K562 (cell line): ENCODE measurements around the gene RUNX1. TPM values are rescaled to one million over a fixed set of nuclear protein-coding genes. Genes with fewer than 3 reads are reported as not detected.

Experiments
- BCOR ChIP-seq: fragments of 450-650 bp; IDR thresholded peaks from 2 replicates; pipeline ENCODE4 v1.6.1; 2016
- FIP1L1 ChIP-seq: fragments of 200-400 bp; formaldehyde crosslinking; IDR thresholded peaks from 2 replicates; pipeline ENCODE4 v1.6.1; 2018; ENCODE audit warnings: mild to moderate bottlenecking, low read depth, low read length; ENCODE audit not compliant: poor library complexity, severe bottlenecking
- HLTF ChIP-seq: fragments of 450-650 bp; IDR thresholded peaks from 2 replicates; pipeline ENCODE4 v1.6.1; 2016
- MTA1 ChIP-seq: fragments of 450-650 bp; IDR thresholded peaks from 2 replicates; pipeline ENCODE4 v1.6.1; 2017; ENCODE audit warnings: borderline replicate concordance
- NFYB ChIP-seq: IDR thresholded peaks from 2 replicates; pipeline ENCODE4 v1.6.1; 2011; ENCODE audit warnings: mild to moderate bottlenecking, moderate library complexity; ENCODE audit not compliant: insufficient read length; ENCODE audit errors: extremely low read depth
- NR2C2 ChIP-seq, 2 experiments: fragments of 200-800 bp in 1 of 2; sonication (Bioruptor generic) in 1 of 2; sonication (generic) in 1 of 2; formaldehyde crosslinking in 1 of 2; IDR thresholded peaks; 2 replicates each; pipeline versions ENCODE4 v1.6.1 to v1.8.0; 2016 to 2022; ENCODE audit warnings: mild to moderate bottlenecking in 1 of 2, missing compliant biosample characterization in 1 of 2, missing genetic modification characterization in 1 of 2, missing genetic modification reagents in 1 of 2
- NR3C1 ChIP-seq: sonication (generic); formaldehyde crosslinking; IDR thresholded peaks from 2 replicates; pipeline ENCODE4 v1.8.1; 2022; ENCODE audit warnings: missing genetic modification reagents
- POLR2G ChIP-seq: fragments of 200-400 bp; formaldehyde crosslinking; IDR thresholded peaks from 2 replicates; pipeline ENCODE4 v1.6.1; 2017; ENCODE audit warnings: low read depth, mild to moderate bottlenecking, antibody characterized with exemption, low read length, moderate library complexity
- RBFOX2 ChIP-seq: fragments of 200-400 bp; formaldehyde crosslinking; IDR thresholded peaks from 2 replicates; pipeline ENCODE4 v1.6.1; 2017; ENCODE audit warnings: low read depth, mild to moderate bottlenecking, low read length, moderate library complexity
- RCOR1 ChIP-seq, 2 experiments: IDR thresholded peaks; 2 replicates each; pipeline ENCODE4 v1.6.1; 2012; ENCODE audit warnings: low read depth in 2 of 2, low read length in 2 of 2, borderline replicate concordance in 1 of 2, improper control_type of control experiment in 1 of 2
- SP2 ChIP-seq: IDR thresholded peaks from 2 replicates; pipeline ENCODE4 v1.6.1; 2011; ENCODE audit warnings: mild to moderate bottlenecking, low read depth, low read length, moderate library complexity; ENCODE audit not compliant: poor library complexity, severe bottlenecking; ENCODE audit errors: extremely low read depth
- ZBTB1 ChIP-seq: sonication (generic); formaldehyde crosslinking; IDR thresholded peaks from 2 replicates; pipeline ENCODE4 v1.8.1; 2023; ENCODE audit warnings: missing genetic modification reagents, low read depth, mild to moderate bottlenecking, borderline replicate concordance
- ZFPM2 ChIP-seq: fragments of 250-450 bp; sonication (Bioruptor Pico); IDR thresholded peaks from 2 replicates; pipeline ENCODE4 v1.5.1; 2022; ENCODE audit warnings: mild to moderate bottlenecking
- polyA plus RNA-seq, 8 experiments: library from polyadenylated mRNA; depleted of rRNA in 4 of 8; stranded (reverse) in 5 of 8; unstranded in 3 of 8; fragments of >200 nt; fragmentation: Nextera tagmentation in 2 of 8; fragmentation: Illumina TruSeq in 1 of 8; extraction: Ambion mirVana in 2 of 8; extraction: Trizol in 1 of 8; gene quantifications; 2 replicates each; pipeline versions ENCODE4 v1.2.1 to v1.2.3, GENCODE V29; 2011 to 2014; ENCODE audit warnings: inconsistent platforms in 1 of 8, missing spikeins in 1 of 8
- total RNA-seq, 7 experiments: library from RNA; depleted of rRNA in 6 of 7; stranded (reverse); fragments of >200 nt in 6 of 7; fragmentation: Illumina TruSeq in 2 of 7; extraction: Trizol in 2 of 7; gene quantifications; 2 replicates each; pipeline versions ENCODE4 v1.2.1 to v1.2.3, GENCODE V29; 2011 to 2021; ENCODE audit warnings: low replicate concordance in 1 of 7
- TF ChIP-seq, protein P1 (sequence below): fragments of 450-650 bp; IDR thresholded peaks from 2 replicates; pipeline ENCODE4 v1.6.1; 2016; ENCODE audit warnings: borderline replicate concordance
- TF ChIP-seq, protein P2 (sequence below): fragments of 250-450 bp; sonication (Bioruptor Pico); IDR thresholded peaks from 2 replicates; pipeline ENCODE4 v1.4.0; 2020
- TF ChIP-seq, protein P3 (sequence below): fragments of 250-450 bp; sonication (Bioruptor Pico); IDR thresholded peaks from 2 replicates; pipeline ENCODE4 v1.5.1; 2021; ENCODE audit warnings: mild to moderate bottlenecking
- TF ChIP-seq, protein P4 (sequence below): sonication (generic); formaldehyde crosslinking; IDR thresholded peaks from 2 replicates; pipeline ENCODE4 v1.8.1; 2023; ENCODE audit warnings: mild to moderate bottlenecking, missing genetic modification reagents, moderate library complexity
- TF ChIP-seq, protein P5 (sequence below): fragments of 450-650 bp; formaldehyde crosslinking; IDR thresholded peaks from 2 replicates; pipeline ENCODE4 v1.4.0; 2022; ENCODE audit warnings: mild to moderate bottlenecking, moderate library complexity
- TF ChIP-seq, protein P6 (sequence below): fragments of 250-450 bp; sonication (Bioruptor Pico); IDR thresholded peaks from 2 replicates; pipeline ENCODE4 v1.5.0; 2021

The RUNX1 gene
- total and polyA plus RNA-seq, 9 of the 15 experiments (the other 6 are each of a cell fraction or from before 2014, with no cell fraction given) = 2.2 to 68.6 (median 17.8) TPM

DNA sequence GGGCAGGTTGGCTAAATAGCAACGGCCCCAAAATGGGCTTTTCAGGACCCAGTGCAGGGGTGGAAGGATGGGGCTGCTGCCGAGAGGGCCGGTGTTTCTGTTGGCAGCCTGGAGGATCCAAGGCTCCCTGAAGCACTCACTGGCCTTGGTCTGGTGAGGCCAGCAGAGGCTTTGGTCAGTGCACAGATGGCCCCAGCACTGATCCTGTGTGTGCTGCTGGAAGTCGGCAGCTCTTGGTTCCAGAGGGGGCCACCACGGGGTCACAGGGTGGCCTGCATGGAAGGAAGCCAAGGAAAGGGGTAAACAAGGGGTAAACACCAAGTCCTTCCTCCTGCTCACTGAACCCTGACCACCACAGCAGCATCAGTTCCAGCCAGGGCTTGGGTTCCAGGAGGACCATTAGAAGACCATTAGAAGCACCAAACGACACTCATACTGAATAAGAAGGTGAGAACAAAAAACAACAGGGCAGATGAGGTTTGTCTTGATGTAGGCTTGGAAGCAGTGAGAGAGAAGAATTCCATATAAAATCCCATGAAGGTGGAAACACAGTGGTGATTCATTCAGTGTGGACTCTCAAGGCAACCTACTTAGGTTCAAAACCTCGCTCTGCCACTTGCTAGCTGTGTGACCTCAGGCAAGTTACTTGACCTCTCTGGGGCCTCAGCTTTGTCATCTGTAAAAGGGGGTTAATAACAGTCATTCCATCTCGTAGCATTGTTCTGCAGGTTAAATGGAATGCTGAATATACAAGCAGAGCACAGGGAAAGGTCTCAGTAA, 184.5 kb downstream of the RUNX1 start (continued):
- TF ChIP-seq, protein P1, sequence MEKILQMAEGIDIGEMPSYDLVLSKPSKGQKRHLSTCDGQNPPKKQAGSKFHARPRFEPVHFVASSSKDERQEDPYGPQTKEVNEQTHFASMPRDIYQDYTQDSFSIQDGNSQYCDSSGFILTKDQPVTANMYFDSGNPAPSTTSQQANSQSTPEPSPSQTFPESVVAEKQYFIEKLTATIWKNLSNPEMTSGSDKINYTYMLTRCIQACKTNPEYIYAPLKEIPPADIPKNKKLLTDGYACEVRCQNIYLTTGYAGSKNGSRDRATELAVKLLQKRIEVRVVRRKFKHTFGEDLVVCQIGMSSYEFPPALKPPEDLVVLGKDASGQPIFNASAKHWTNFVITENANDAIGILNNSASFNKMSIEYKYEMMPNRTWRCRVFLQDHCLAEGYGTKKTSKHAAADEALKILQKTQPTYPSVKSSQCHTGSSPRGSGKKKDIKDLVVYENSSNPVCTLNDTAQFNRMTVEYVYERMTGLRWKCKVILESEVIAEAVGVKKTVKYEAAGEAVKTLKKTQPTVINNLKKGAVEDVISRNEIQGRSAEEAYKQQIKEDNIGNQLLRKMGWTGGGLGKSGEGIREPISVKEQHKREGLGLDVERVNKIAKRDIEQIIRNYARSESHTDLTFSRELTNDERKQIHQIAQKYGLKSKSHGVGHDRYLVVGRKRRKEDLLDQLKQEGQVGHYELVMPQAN = no peak
- TF ChIP-seq, protein P2, sequence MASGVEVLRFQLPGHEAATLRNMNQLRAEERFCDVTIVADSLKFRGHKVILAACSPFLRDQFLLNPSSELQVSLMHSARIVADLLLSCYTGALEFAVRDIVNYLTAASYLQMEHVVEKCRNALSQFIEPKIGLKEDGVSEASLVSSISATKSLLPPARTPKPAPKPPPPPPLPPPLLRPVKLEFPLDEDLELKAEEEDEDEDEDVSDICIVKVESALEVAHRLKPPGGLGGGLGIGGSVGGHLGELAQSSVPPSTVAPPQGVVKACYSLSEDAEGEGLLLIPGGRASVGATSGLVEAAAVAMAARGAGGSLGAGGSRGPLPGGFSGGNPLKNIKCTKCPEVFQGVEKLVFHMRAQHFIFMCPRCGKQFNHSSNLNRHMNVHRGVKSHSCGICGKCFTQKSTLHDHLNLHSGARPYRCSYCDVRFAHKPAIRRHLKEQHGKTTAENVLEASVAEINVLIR (CRISPR knock-in tag) = no peak
- TF ChIP-seq HLTF (no peak), BCOR (peak; percentile 94), RCOR1 (IDR thresholded peaks at IDR 0.05; ENCODE audit: borderline replicate concordance in 1 of 2, low read depth in 2 of 2, low read length in 2 of 2) (peak in 1 of 2 experiments; percentile 66; a peak in 2 of 4 replicates), RBFOX2 (peak; percentile 46; the same call in 1 of the 2 replicates), SP2 (no peak), POLR2G (peak; percentile 71), NR2C2 (CRISPR knock-in tag; IDR thresholded peaks at IDR 0.05) (no peak), NR2C2 (tag; IDR thresholded peaks at IDR 0.05) (no peak), NFYB (no peak), ZFPM2 (CRISPR knock-in tag) (no peak), NR3C1 (CRISPR knock-in tag) (no peak), FIP1L1 (no peak), ZBTB1 (CRISPR knock-in tag) (no peak), MTA1 (no peak)
- TF ChIP-seq, protein P3, sequence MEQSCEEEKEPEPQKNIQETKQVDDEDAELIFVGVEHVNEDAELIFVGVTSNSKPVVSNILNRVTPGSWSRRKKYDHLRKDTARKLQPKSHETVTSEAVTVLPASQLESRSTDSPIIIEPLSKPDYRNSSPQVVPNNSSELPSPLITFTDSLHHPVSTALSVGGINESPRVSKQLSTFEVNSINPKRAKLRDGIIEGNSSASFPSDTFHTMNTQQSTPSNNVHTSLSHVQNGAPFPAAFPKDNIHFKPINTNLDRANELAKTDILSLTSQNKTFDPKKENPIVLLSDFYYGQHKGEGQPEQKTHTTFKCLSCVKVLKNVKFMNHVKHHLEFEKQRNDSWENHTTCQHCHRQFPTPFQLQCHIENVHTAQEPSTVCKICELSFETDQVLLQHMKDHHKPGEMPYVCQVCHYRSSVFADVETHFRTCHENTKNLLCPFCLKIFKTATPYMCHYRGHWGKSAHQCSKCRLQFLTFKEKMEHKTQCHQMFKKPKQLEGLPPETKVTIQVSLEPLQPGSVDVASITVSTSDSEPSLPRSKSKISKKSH = no peak
- TF ChIP-seq, protein P4, sequence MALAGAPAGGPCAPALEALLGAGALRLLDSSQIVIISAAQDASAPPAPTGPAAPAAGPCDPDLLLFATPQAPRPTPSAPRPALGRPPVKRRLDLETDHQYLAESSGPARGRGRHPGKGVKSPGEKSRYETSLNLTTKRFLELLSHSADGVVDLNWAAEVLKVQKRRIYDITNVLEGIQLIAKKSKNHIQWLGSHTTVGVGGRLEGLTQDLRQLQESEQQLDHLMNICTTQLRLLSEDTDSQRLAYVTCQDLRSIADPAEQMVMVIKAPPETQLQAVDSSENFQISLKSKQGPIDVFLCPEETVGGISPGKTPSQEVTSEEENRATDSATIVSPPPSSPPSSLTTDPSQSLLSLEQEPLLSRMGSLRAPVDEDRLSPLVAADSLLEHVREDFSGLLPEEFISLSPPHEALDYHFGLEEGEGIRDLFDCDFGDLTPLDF (CRISPR knock-in tag) = no peak
- TF ChIP-seq, protein P5, sequence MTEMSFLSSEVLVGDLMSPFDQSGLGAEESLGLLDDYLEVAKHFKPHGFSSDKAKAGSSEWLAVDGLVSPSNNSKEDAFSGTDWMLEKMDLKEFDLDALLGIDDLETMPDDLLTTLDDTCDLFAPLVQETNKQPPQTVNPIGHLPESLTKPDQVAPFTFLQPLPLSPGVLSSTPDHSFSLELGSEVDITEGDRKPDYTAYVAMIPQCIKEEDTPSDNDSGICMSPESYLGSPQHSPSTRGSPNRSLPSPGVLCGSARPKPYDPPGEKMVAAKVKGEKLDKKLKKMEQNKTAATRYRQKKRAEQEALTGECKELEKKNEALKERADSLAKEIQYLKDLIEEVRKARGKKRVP (CRISPR knock-in tag) = no peak
- TF ChIP-seq, protein P6, sequence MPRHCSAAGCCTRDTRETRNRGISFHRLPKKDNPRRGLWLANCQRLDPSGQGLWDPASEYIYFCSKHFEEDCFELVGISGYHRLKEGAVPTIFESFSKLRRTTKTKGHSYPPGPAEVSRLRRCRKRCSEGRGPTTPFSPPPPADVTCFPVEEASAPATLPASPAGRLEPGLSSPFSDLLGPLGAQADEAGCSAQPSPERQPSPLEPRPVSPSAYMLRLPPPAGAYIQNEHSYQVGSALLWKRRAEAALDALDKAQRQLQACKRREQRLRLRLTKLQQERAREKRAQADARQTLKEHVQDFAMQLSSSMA (CRISPR knock-in tag) = no peak
